ACC112 (cell line): ENCODE results near the gene PRSS3.
"Not testable (repeated sequence)": the region's sequence is repeated elsewhere in the genome, so short reads cannot be mapped to it uniquely, and the experiment has no call there.

Experiments
- H2AFZ ChIP-seq: fragments of 200-600 bp; sonication (generic); one replicate; pipeline ENCODE4 v1.6.0; 2017; ENCODE audit warnings: antibody characterized with exemption, low read length; ENCODE audit not compliant: unreplicated experiment
- H3K27ac ChIP-seq: fragments of 200-600 bp; sonication (generic); 2 replicates; pipeline ENCODE4 v1.5.1; 2014; ENCODE audit warnings: low read depth, mild to moderate bottlenecking, antibody characterized with exemption, low read length, moderate library complexity
- H3K27me3 ChIP-seq: fragments of 200-600 bp; sonication (generic); 2 replicates; pipeline ENCODE4 v1.6.1; 2014; ENCODE audit warnings: mild to moderate bottlenecking, antibody characterized with exemption, low read length, moderate library complexity, mixed read lengths; ENCODE audit not compliant: insufficient read depth
- H3K36me3 ChIP-seq: fragments of 200-600 bp; sonication (generic); 2 replicates; pipeline ENCODE4 v1.6.1; 2016; ENCODE audit warnings: mild to moderate bottlenecking, antibody characterized with exemption, low read length, moderate library complexity, mixed read lengths; ENCODE audit not compliant: insufficient read depth
- H3K4me1 ChIP-seq: fragments of 200-600 bp; sonication (generic); one replicate; pipeline ENCODE4 v1.6.1; 2016; ENCODE audit warnings: low read length, mixed read lengths; ENCODE audit not compliant: insufficient read depth, unreplicated experiment, control insufficient read depth
- H3K4me3 ChIP-seq: fragments of 200-600 bp; sonication (generic); 2 replicates; pipeline ENCODE4 v1.5.1; 2014; ENCODE audit warnings: mild to moderate bottlenecking, low read depth, low read length
- H3K79me2 ChIP-seq: fragments of 200-600 bp; sonication (generic); one replicate; pipeline ENCODE4 v1.6.0; 2016; ENCODE audit warnings: low read length; ENCODE audit not compliant: control insufficient read depth, unreplicated experiment, insufficient read depth

The PRSS3 gene

GRCh38 chr9:33765411-33765810, 29.9 kb upstream of the PRSS3 start:
- H3K4me3 ChIP-seq = no peak overlapping the region; the same call in 1 of the 2 replicates
- H3K27ac ChIP-seq = peak overlapping the region; percentile 60
- no peaks in the 10 kb centered on the region for H3K27me3 ChIP-seq
- H3K79me2 ChIP-seq = no peaks in the 10 kb centered on the region
- H3K36me3 ChIP-seq = no peaks in the 10 kb centered on the region
- H2AFZ ChIP-seq = peak overlapping the region; percentile 50
- H3K4me1 ChIP-seq = peaks cover 16% of the 10 kb centered on the region

GRCh38 chr9:33770156-33770880, 25.0 kb upstream of the PRSS3 start:
- Histone ChIP-seq H2AFZ (peak overlapping the region; percentile 78), H3K27ac (peak overlapping the region; percentile 78), H3K4me1 (peaks cover 17% of the 10 kb centered on the region)
- H3K36me3 ChIP-seq, H3K79me2 ChIP-seq, H3K4me3 ChIP-seq, H3K27me3 ChIP-seq: not testable (repeated sequence)

DNA sequence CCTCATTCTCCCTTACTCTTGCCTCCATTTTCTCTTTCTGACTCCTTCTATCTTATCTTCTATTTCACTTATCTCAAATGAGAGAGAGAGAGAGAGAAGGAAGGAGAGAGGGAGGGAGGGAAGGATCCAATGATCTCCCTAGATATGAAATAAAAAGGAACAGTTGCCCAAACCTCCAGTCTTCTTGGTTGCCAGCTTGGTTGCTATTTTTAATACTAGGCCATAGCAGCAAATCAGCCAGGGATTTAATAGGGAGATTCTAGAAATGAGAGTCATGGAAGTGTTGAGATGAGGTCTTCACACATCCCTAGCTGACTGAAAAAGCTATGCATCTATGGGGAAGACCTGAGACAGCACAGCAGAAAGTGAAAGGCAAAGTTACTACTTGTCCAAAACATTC, 22.2 kb upstream of the PRSS3 start:
- H3K36me3 ChIP-seq, H2AFZ ChIP-seq, H3K27me3 ChIP-seq, H3K27ac ChIP-seq, H3K79me2 ChIP-seq, H3K4me3 ChIP-seq: not testable (repeated sequence)
- H3K4me1 ChIP-seq = peaks cover 11% of the 10 kb centered on the region

GRCh38 chr9:33774074-33774659, 21.2 kb upstream of the PRSS3 start:
- H3K36me3 ChIP-seq, H3K4me3 ChIP-seq, H3K79me2 ChIP-seq, H3K27ac ChIP-seq, H2AFZ ChIP-seq, H3K27me3 ChIP-seq: not testable (repeated sequence)
- peaks cover 15% of the 10 kb centered on the region for H3K4me1 ChIP-seq

GRCh38 chr9:33776578-33776977, 18.8 kb upstream of the PRSS3 start:
- H3K4me1 ChIP-seq = peaks cover 14% of the 10 kb centered on the region
- H3K4me3 ChIP-seq = no peak overlapping the region
- no peak overlapping the region for H2AFZ ChIP-seq
- no peak overlapping the region for H3K27ac ChIP-seq
- H3K36me3 ChIP-seq = no peaks in the 10 kb centered on the region
- H3K27me3 ChIP-seq = no peaks in the 10 kb centered on the region
- H3K79me2 ChIP-seq = no peaks in the 10 kb centered on the region

DNA sequence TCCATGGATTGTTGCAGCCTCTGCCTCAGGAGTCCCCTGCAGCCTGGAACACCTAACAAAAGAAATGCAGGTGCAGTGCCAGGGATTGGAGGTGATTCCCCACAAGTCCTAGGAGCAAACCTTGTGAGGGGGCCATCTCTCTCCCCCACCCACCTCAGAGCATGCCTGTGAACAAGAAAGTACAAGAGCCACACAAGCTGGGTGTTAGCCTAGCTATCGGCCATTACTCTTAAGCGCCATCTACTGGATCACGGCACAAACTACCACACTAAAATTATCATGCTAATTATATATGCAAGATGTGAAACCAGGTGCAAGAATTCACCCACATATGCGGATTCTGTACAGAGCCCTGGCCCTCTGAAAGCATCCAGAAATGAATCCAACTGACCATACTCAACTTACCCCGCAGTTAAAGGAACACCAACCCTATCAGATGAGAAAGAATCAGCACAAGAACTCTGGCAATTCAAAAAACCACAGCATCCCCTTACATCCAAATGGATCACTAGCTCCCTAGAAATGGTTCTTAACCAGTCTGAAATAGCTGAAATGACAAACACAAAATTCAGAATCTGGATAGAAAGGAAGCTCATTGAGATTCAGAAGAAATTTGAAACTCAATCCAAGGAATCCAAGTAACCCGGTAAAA, 16.5 kb upstream of the PRSS3 start:
- H3K36me3 ChIP-seq = no peaks in the 10 kb centered on the region
- no peak overlapping the region for H2AFZ ChIP-seq
- H3K27me3 ChIP-seq = no peaks in the 10 kb centered on the region
- H3K4me1 ChIP-seq = peaks cover 31% of the 10 kb centered on the region
- no peak overlapping the region for H3K4me3 ChIP-seq
- H3K79me2 ChIP-seq = no peaks in the 10 kb centered on the region
- 0 out of 2 replicates have a peak overlapping the region, but pooled peaks have one; percentile 2 for H3K27ac ChIP-seq

- Histone ChIP-seq H3K36me3 (no peaks in the 10 kb centered on the region), H2AFZ (no peak overlapping the region), H3K27ac (peak overlapping the region; percentile 58), H3K79me2 (no peaks in the 10 kb centered on the region), H3K4me3 (no peak overlapping the region), H3K4me1 (peaks cover 31% of the 10 kb centered on the region), H3K27me3 (no peaks in the 10 kb centered on the region)
These were observed 15.1 kb upstream of the PRSS3 start for GRCh38 chr9:33780276-33780675.

GRCh38 chr9:33781736-33782135, 13.6 kb upstream of the PRSS3 start:
- no peaks in the 10 kb centered on the region for H3K36me3 ChIP-seq
- H2AFZ ChIP-seq = no peak overlapping the region
- no peaks in the 10 kb centered on the region for H3K27me3 ChIP-seq
- peaks cover 31% of the 10 kb centered on the region for H3K4me1 ChIP-seq
- peak overlapping the region; percentile 56; the same call in 1 of the 2 replicates for H3K4me3 ChIP-seq
- H3K79me2 ChIP-seq = no peaks in the 10 kb centered on the region
- peak overlapping the region; percentile 70 for H3K27ac ChIP-seq

GRCh38 chr9:33782395-33783152, 12.8 kb upstream of the PRSS3 start:
- peaks cover 31% of the 10 kb centered on the region for H3K4me1 ChIP-seq

DNA sequence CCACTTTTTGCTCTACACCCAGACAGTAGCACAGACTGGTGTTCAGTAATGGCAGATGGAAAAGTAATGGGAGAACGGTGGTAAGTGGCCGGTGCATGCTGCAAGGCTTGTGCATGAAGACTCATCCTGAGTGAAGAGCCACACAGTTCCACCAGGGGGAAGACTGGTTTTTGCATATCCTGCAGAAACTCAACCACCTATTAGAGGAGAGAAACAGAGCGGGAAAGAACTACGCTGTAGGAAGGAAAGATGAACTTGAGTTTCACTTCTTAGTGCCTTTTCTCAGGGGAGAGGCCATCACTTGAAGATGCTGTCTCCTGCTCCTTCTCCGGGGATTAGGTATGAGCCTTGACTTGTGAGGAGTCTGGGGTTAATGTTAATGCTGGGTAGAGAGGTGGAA, 9.4 kb upstream of the PRSS3 start:
- Histone ChIP-seq H3K79me2 (no peaks in the 10 kb centered on the region), H3K27ac (no peak overlapping the region), H3K4me1 (peaks cover 18% of the 10 kb centered on the region), H3K4me3 (no peak overlapping the region), H3K36me3 (no peaks in the 10 kb centered on the region), H3K27me3 (no peaks in the 10 kb centered on the region), H2AFZ (no peak overlapping the region)

More at GRCh38 chr9:33782395-33783152, 12.8 kb upstream of the PRSS3 start:
- Histone ChIP-seq H2AFZ (peak overlapping the region; percentile 19), H3K27ac (peak overlapping the region; percentile 70), H3K79me2 (no peaks in the 10 kb centered on the region), H3K27me3 (no peaks in the 10 kb centered on the region), H3K36me3 (no peaks in the 10 kb centered on the region), H3K4me3 (peak overlapping the region; percentile 56)
